Ammon's horn (tissue), 1 donor: ENCODE data around the gene MAU2.
A peak's percentile ranks its signal among the peaks of the same experiment; 100 is the strongest.

Experiments used
- DNase-seq: peaks from one replicate; pipeline ENCODE4 v3.0.0-alpha.2; 2016; ENCODE audit warnings: low spot score

The MAU2 gene

GRCh38 chr19:19320361-19321140 lies at the start of gene MAU2, which contains the start of gene SUGP1:
Gene MAU2, plus strand, starts transcription at chr19:19320829. Its CDS starts 31 bp downstream, at chr19:19320860.
Gene SUGP1, minus strand, starts transcription at chr19:19320509. Its CDS starts 13 bp downstream, at chr19:19320496.
- peak; percentile 92 for DNase-seq

GRCh38 chr19:19271828-19272599 lies 48.6 kb upstream of the MAU2 start:
- no peak for DNase-seq

GRCh38 chr19:19274146-19274545 lies 46.5 kb upstream of the MAU2 start:
- DNase-seq, result no peak

- no peak for DNase-seq
Measured at GRCh38 chr19:19274716-19275565, 45.7 kb upstream of the MAU2 start.

GRCh38 chr19:19276386-19276785 lies 44.2 kb upstream of the MAU2 start:
- DNase-seq, result no peak

- no peak for DNase-seq
Measured at GRCh38 chr19:19276851-19277250, 43.8 kb upstream of the MAU2 start.

GRCh38 chr19:19278315-19278714 lies 42.3 kb upstream of the MAU2 start:
- peak; percentile 34 for DNase-seq

- no peak for DNase-seq
Measured at GRCh38 chr19:19279062-19279612, 41.5 kb upstream of the MAU2 start.

- DNase-seq, result no peak
Measured at GRCh38 chr19:19279853-19280252, 40.8 kb upstream of the MAU2 start.

- DNase-seq, result peak; percentile 72
Measured at GRCh38 chr19:19280561-19280960, 40.1 kb upstream of the MAU2 start.

GRCh38 chr19:19285686-19286085 lies 34.9 kb upstream of the MAU2 start:
- DNase-seq, result no peak

GRCh38 chr19:19292607-19293006 lies 28.0 kb upstream of the MAU2 start:
- no peak for DNase-seq

GRCh38 chr19:19294914-19295313 lies 25.7 kb upstream of the MAU2 start:
- no peak for DNase-seq

- DNase-seq, result no peak
Measured at GRCh38 chr19:19296953-19297689, 23.5 kb upstream of the MAU2 start.

GRCh38 chr19:19297759-19298158 lies 22.9 kb upstream of the MAU2 start:
- no peak for DNase-seq

GRCh38 chr19:19300613-19301012 lies 20.0 kb upstream of the MAU2 start:
- no peak for DNase-seq

GRCh38 chr19:19303411-19303810 lies 17.2 kb upstream of the MAU2 start:
- no peak for DNase-seq

GRCh38 chr19:19304186-19304965 lies 16.3 kb upstream of the MAU2 start:
- peak; percentile 43 for DNase-seq

- DNase-seq, result no peak
Measured at GRCh38 chr19:19305066-19305465, 15.6 kb upstream of the MAU2 start.

GRCh38 chr19:19305696-19306095 lies 14.9 kb upstream of the MAU2 start:
- no peak for DNase-seq
